Nephron progenitor cell (in vitro differentiated cells): ENCODE results near the gene PNKD.
A peak's percentile ranks its signal among the peaks of the same experiment; 100 is the strongest.

Experiments used
- DNase-seq: peaks from one replicate; pipeline ENCODE4 v3.0.0; 2021
- H3K27ac Mint-ChIP-seq: 2 replicates; pipeline ENCODE4 v1.8.0; 2021; ENCODE audit warnings: mild to moderate bottlenecking, moderate library complexity, mixed read lengths
- H3K27me3 Mint-ChIP-seq: 2 replicates; pipeline ENCODE4 v1.8.0; 2021; ENCODE audit warnings: mild to moderate bottlenecking, low read depth, mixed read lengths; ENCODE audit not compliant: poor library complexity
- H3K36me3 Mint-ChIP-seq: 2 replicates; pipeline ENCODE4 v1.8.0; 2021; ENCODE audit warnings: low read depth, mixed read lengths
- H3K4me1 Mint-ChIP-seq: 2 replicates; pipeline ENCODE4 v1.8.0; 2021; ENCODE audit warnings: mixed read lengths
- H3K4me3 Mint-ChIP-seq: 2 replicates; pipeline ENCODE4 v1.8.0; 2021; ENCODE audit warnings: mild to moderate bottlenecking, moderate library complexity, mixed read lengths
- H3K9me3 Mint-ChIP-seq: 2 replicates; pipeline ENCODE4 v1.8.0; 2021; ENCODE audit warnings: mild to moderate bottlenecking, moderate library complexity, mixed read lengths
- CTCF ChIP-seq: fragments of 200-600 bp; sonication (generic); IDR thresholded peaks from 2 replicates; pipeline ENCODE4 v1.5.0; 2021; ENCODE audit warnings: antibody characterized with exemption

The PNKD gene

GRCh38 chr2:218291318-218292047 is 21.2 kb downstream of the PNKD start:
- peaks cover 78% of the 10 kb centered on the region for H3K4me1 Mint-ChIP-seq
- no peak for TF ChIP-seq CTCF
- peaks cover 15% of the 10 kb centered on the region for H3K27me3 Mint-ChIP-seq
- DNase-seq, result no peak
- no peak overlapping the region for H3K27ac Mint-ChIP-seq
- H3K4me3 Mint-ChIP-seq, result peak overlapping the region; percentile 54
- no peaks in the 10 kb centered on the region for H3K36me3 Mint-ChIP-seq
- H3K9me3 Mint-ChIP-seq, result no peaks in the 10 kb centered on the region

- peak; percentile 77 for DNase-seq
- no peaks in the 10 kb centered on the region for H3K9me3 Mint-ChIP-seq
- TF ChIP-seq CTCF, result peak; percentile 54
- H3K27me3 Mint-ChIP-seq, result peaks cover 15% of the 10 kb centered on the region
- H3K4me1 Mint-ChIP-seq, result peaks cover 78% of the 10 kb centered on the region
- no peaks in the 10 kb centered on the region for H3K36me3 Mint-ChIP-seq
- H3K4me3 Mint-ChIP-seq, result peak within 1 kb of the TSS; percentile 61
- no peak within 1 kb of the TSS for H3K27ac Mint-ChIP-seq
Measured at GRCh38 chr2:218292048-218293014, 22.0 kb downstream of the PNKD start, which contains the start of gene TMBIM1. Gene TMBIM1 (minus strand): TSS chr2:218292503. CDS start chr2:218282141, 10,362 bp downstream.

GRCh38 chr2:218293715-218294429 is 23.6 kb downstream of the PNKD start:
- H3K9me3 Mint-ChIP-seq, result no peaks in the 10 kb centered on the region
- TF ChIP-seq CTCF, result no peak
- DNase-seq, result no peak
- H3K36me3 Mint-ChIP-seq, result no peaks in the 10 kb centered on the region
- H3K4me1 Mint-ChIP-seq, result peaks cover 81% of the 10 kb centered on the region
- H3K27ac Mint-ChIP-seq, result no peak overlapping the region
- H3K4me3 Mint-ChIP-seq, result no peak overlapping the region
- peaks cover 15% of the 10 kb centered on the region for H3K27me3 Mint-ChIP-seq

- H3K4me3 Mint-ChIP-seq, result no peak overlapping the region
- H3K27me3 Mint-ChIP-seq, result peaks cover 15% of the 10 kb centered on the region
- H3K4me1 Mint-ChIP-seq, result peaks cover 77% of the 10 kb centered on the region
- no peak for TF ChIP-seq CTCF
- no peaks in the 10 kb centered on the region for H3K36me3 Mint-ChIP-seq
- peak overlapping the region; percentile 66 for H3K27ac Mint-ChIP-seq
- no peaks in the 10 kb centered on the region for H3K9me3 Mint-ChIP-seq
- no peak for DNase-seq
Measured at GRCh38 chr2:218294430-218295022, 24.2 kb downstream of the PNKD start.

GRCh38 chr2:218295029-218295428 is 24.7 kb downstream of the PNKD start:
- peak overlapping the region; percentile 66 for H3K27ac Mint-ChIP-seq
- no peak for TF ChIP-seq CTCF
- H3K27me3 Mint-ChIP-seq, result peaks cover 15% of the 10 kb centered on the region
- no peak overlapping the region for H3K4me3 Mint-ChIP-seq
- DNase-seq, result no peak
- peaks cover 75% of the 10 kb centered on the region for H3K4me1 Mint-ChIP-seq
- H3K36me3 Mint-ChIP-seq, result no peaks in the 10 kb centered on the region
- no peaks in the 10 kb centered on the region for H3K9me3 Mint-ChIP-seq
